Mucosa of rectum (tissue), 2 donors: Measurements from ENCODE around the gene UTP25.

Experiments used
- H3K27ac ChIP-seq, 2 donors: one replicate each; pipeline ENCODE4 v1.7.0; 2013; ENCODE audit warnings: inconsistent platforms in 2 of 2, low read depth in 2 of 2, low read length in 2 of 2
- H3K27me3 ChIP-seq, 2 donors: one replicate each; pipeline ENCODE4 v1.7.0; 2013; ENCODE audit warnings: low read length in 2 of 2; ENCODE audit not compliant: control insufficient read depth in 2 of 2, insufficient read depth in 2 of 2
- H3K36me3 ChIP-seq, 2 donors: one replicate each; pipeline ENCODE4 v1.7.0; 2013; ENCODE audit warnings: low read length in 2 of 2; ENCODE audit not compliant: control insufficient read depth in 2 of 2, insufficient read depth in 2 of 2
- H3K4me1 ChIP-seq, 2 donors: one replicate each; pipeline ENCODE4 v1.7.0; 2013; ENCODE audit warnings: low read length in 2 of 2, mild to moderate bottlenecking in 1 of 2; ENCODE audit not compliant: control insufficient read depth in 2 of 2, insufficient read depth in 2 of 2
- H3K4me3 ChIP-seq, 2 donors: one replicate each; pipeline ENCODE4 v1.7.0; 2013; ENCODE audit warnings: low read length in 2 of 2
- H3K9ac ChIP-seq, 2 donors: one replicate each; pipeline ENCODE4 v1.7.0; 2013; ENCODE audit warnings: low read length in 2 of 2, low read depth in 1 of 2, mild to moderate bottlenecking in 1 of 2
- H3K9me3 ChIP-seq, 2 donors: one replicate each; pipeline ENCODE4 v1.7.0; 2013; ENCODE audit warnings: low read length in 2 of 2; ENCODE audit not compliant: control insufficient read depth in 2 of 2
- donor health status: healthy.
- donor health status: Normal muscosa, but diverticular disease.

The UTP25 gene

GRCh38 chr1:209871006-209871405, 43.2 kb downstream of the UTP25 start:
- H3K36me3 ChIP-seq: no peaks in the 10 kb centered on the region
- H3K9me3 ChIP-seq: no peaks in the 10 kb centered on the region
- H3K27ac ChIP-seq: no peak overlapping the region
- no peaks in the 10 kb centered on the region for H3K4me1 ChIP-seq
- H3K9ac ChIP-seq: no peak overlapping the region
- no peak overlapping the region for H3K4me3 ChIP-seq
- H3K27me3 ChIP-seq: no peaks in the 10 kb centered on the region

GRCh38 chr1:209871430-209871829, 43.7 kb downstream of the UTP25 start:
- Histone ChIP-seq H3K4me1 (no peaks in the 10 kb centered on the region), H3K9ac (no peak overlapping the region), H3K4me3 (no peak overlapping the region), H3K36me3 (no peaks in the 10 kb centered on the region), H3K27me3 (no peaks in the 10 kb centered on the region), H3K27ac (no peak overlapping the region), H3K9me3 (no peaks in the 10 kb centered on the region)

- Histone ChIP-seq H3K36me3 (no peaks in the 10 kb centered on the region), H3K9ac (no peak overlapping the region), H3K27ac (no peak overlapping the region), H3K4me1 (no peaks in the 10 kb centered on the region), H3K9me3 (no peaks in the 10 kb centered on the region), H3K4me3 (no peak overlapping the region), H3K27me3 (no peaks in the 10 kb centered on the region)
Observed at GRCh38 chr1:209873067-209873799, 45.5 kb downstream of the UTP25 start.

GRCh38 chr1:209875515-209875914, 47.7 kb downstream of the UTP25 start:
- Histone ChIP-seq H3K36me3 (no peaks in the 10 kb centered on the region), H3K27me3 (peaks cover 2 to 3% of the 10 kb centered on the region in 2 donors), H3K9ac (no peak overlapping the region), H3K27ac (no peak overlapping the region), H3K4me1 (no peaks in the 10 kb centered on the region), H3K4me3 (no peak overlapping the region), H3K9me3 (no peaks in the 10 kb centered on the region)

GRCh38 chr1:209876078-209876800, 48.5 kb downstream of the UTP25 start:
- H3K27ac ChIP-seq: no peak overlapping the region
- no peaks in the 10 kb centered on the region for H3K9me3 ChIP-seq
- H3K4me3 ChIP-seq: no peak overlapping the region
- no peaks in the 10 kb centered on the region for H3K4me1 ChIP-seq
- no peaks in the 10 kb centered on the region for H3K36me3 ChIP-seq
- peaks cover 2 to 6% of the 10 kb centered on the region in 2 donors for H3K27me3 ChIP-seq
- no peak overlapping the region for H3K9ac ChIP-seq

GRCh38 chr1:209877087-209877764, 49.5 kb downstream of the UTP25 start:
- no peaks in the 10 kb centered on the region for H3K9me3 ChIP-seq
- no peak overlapping the region for H3K4me3 ChIP-seq
- H3K36me3 ChIP-seq: no peaks in the 10 kb centered on the region
- no peak overlapping the region for H3K27ac ChIP-seq
- no peaks in the 10 kb centered on the region for H3K4me1 ChIP-seq
- no peak overlapping the region for H3K9ac ChIP-seq
- H3K27me3 ChIP-seq: peaks cover 2 to 8% of the 10 kb centered on the region in 2 donors

GRCh38 chr1:209878964-209879363, 51.2 kb downstream of the UTP25 start:
- H3K27ac ChIP-seq: no peak overlapping the region
- H3K9ac ChIP-seq: no peak overlapping the region
- H3K27me3 ChIP-seq: peaks cover 2 to 8% of the 10 kb centered on the region in 2 donors
- no peaks in the 10 kb centered on the region for H3K4me1 ChIP-seq
- no peaks in the 10 kb centered on the region for H3K9me3 ChIP-seq
- H3K36me3 ChIP-seq: no peaks in the 10 kb centered on the region
- no peak overlapping the region for H3K4me3 ChIP-seq

- Histone ChIP-seq H3K4me3 (no peak overlapping the region), H3K9me3 (no peaks in the 10 kb centered on the region), H3K27me3 (peaks cover 2 to 8% of the 10 kb centered on the region in 2 donors), H3K9ac (no peak overlapping the region), H3K27ac (no peak overlapping the region), H3K36me3 (no peaks in the 10 kb centered on the region), H3K4me1 (no peaks in the 10 kb centered on the region)
Observed at GRCh38 chr1:209879539-209879938, 51.8 kb downstream of the UTP25 start.

- Histone ChIP-seq H3K27me3 (peaks cover 2 to 8% of the 10 kb centered on the region in 2 donors), H3K9ac (no peak overlapping the region), H3K9me3 (no peaks in the 10 kb centered on the region), H3K4me1 (no peaks in the 10 kb centered on the region), H3K4me3 (no peak overlapping the region), H3K36me3 (no peaks in the 10 kb centered on the region), H3K27ac (no peak overlapping the region)
Observed at GRCh38 chr1:209880031-209880430, 52.3 kb downstream of the UTP25 start.

GRCh38 chr1:209881619-209882018, 53.8 kb downstream of the UTP25 start:
- Histone ChIP-seq H3K4me1 (no peaks in the 10 kb centered on the region), H3K27ac (no peak overlapping the region), H3K36me3 (no peaks in the 10 kb centered on the region)

More at GRCh38 chr1:209881619-209882018, 53.8 kb downstream of the UTP25 start:
- no peak overlapping the region for H3K4me3 ChIP-seq
- no peak overlapping the region for H3K9ac ChIP-seq
- H3K27me3 ChIP-seq: peaks cover 2 to 8% of the 10 kb centered on the region in 2 donors
- no peaks in the 10 kb centered on the region for H3K9me3 ChIP-seq
